ENCODE measurements around the gene MBOAT1.

GRCh38 chr6:20215310-20215709 lies 3.0 kb upstream of the MBOAT1 start:
- TF ChIP-seq CTCF (IDR thresholded peaks at IDR 0.05; ENCODE audit: poor library complexity, severe bottlenecking) = no peak
- no peak for TF ChIP-seq TAF1 (IDR thresholded peaks at IDR 0.05; ENCODE audit: low read depth)
- TF ChIP-seq POLR2AphosphoS5 (IDR thresholded peaks at IDR 0.05) = no peak
